T-helper 2 cell treated with Interferon-gamma antibody and Interleukin-4, amounts not matched to agents 100 ng/mL and 5 ng/mL, for 36 hours (primary cell): ENCODE data around the gene LMOD3. TPM values are rescaled to one million over a fixed set of nuclear protein-coding genes. Genes with fewer than 3 reads are reported as not detected.

Experiments
- intact Hi-C: fragments of 100-400 bp; cut with micrococcal nuclease; formaldehyde crosslinking; loops from one replicate; pipeline ENCODE4 v1.15.1; 2023
- total RNA-seq: library from RNA; stranded (reverse); gene quantifications from 2 replicates; pipeline ENCODE4 v1.2.3, GENCODE V29; 2022

Gene LMOD3
- total RNA-seq, 1 donor from 2014 or later: not detected

DNA sequence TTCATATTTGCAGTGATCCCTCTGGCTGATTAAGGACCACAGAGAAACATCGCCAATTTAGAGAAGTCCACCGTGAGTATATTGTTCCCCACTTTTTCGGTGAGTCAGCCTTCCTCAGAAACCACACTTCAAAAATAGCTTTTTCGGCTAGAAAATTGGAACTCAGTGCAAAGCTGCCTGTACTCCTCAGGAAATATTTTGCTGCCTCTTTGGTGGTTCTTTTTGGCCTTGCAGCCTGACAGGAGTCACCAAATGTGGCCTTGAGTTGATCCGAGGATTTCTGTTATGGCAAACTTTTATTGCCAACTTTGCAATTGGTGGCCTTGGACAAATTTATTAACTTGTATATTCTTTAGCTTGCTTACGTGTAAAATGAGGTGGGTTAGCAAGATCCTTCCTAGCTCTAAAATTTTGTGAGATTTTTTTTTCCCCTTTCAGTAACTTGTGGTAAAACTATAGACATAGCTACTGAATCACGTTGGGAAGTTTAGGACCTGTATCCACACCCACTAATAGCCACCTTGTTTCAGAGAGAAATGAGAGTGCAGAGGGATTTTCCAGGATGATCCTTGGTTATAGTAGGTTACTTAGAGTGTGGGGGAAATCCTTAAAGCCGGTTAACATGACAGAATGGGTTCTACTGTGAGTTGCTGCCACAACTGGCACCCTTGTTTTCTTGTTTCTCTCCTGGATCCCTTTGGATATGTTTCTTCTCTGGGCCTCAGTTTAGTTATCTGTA lies 27.8 kb downstream of the LMOD3 start:
- intact Hi-C loops: no loop called here

- intact Hi-C loops: loop anchor here (1.0 to 2.0 kb wide), 3 partner anchors 10 to 107 kb away; partner anchors contain the start of gene TMF1
Measured at GRCh38 chr3:69092030-69092516, 30.3 kb downstream of the LMOD3 start.

DNA sequence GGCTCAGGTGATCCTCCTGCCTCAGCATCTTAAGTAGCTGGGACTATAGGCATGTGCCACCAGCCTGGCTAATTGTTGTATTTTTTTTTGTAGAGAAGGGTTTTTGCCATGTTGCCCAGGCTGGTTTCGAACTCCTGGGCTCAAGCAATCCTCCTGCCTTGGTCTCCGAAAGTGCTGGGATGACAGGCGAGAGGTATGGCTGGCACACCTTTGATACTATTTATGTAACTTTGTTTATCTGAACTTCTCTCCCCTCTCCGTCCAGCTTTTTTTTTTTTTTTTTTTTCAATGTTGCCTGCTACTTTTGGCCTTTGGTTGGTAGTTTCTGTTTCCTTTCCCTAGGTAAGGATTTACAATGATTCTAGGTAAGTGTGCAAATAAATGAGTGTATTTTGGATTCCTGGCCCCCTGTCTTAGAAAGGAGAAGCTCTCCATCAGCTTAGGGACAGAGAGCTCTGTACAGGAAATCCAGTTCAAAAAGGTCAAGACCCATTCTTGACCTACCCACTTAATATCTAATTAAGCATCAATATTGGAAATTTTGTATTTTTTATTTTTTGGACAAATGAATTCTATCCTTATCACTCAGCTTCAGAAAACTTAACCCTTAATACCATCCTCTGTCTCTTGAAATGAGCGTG lies 30.9 kb downstream of the LMOD3 start:
- intact Hi-C loops: loop anchor here (1.0 to 2.0 kb wide), 3 partner anchors 9 to 107 kb away; partner anchors contain the start of gene TMF1

DNA sequence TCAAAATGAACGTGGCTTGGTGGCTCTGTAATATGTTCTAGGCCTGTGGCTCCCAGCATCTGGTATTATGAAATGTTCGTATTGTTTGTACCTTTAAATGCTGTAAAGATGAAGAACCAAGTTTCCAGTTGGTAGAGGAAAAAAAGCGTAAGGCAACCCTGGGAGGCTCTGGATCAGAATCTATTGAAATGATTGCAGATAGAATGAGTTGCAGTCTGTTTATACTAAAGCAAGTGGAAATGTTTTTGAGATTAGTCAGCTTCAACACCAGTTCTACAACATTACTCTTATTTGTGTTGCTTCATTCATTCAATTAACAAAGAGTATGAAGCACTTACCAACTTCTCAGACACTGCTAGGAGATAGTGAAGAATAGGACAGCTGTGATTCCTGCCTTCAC lies 32.4 kb downstream of the LMOD3 start:
- intact Hi-C loops: no loop called here

DNA sequence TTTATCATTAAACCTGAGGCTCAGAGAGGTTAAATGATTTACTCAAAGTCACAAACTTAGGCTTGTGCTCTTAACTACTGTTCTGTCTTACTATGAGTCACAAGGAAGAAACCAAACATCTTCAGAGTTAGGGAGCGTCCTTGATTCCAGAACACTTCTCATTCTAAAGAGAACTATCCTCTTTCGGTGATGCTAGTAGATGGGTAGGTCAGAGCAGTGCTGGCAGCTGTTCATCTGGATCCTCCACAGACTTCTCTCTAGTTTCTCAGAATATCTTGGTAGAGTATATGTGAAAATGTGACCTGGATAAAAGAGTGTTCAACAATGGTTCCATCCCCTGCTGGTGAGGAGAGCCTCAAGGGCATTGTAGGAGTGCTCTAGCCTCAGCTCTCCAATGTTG lies 34.3 kb downstream of the LMOD3 start:
- intact Hi-C loops: loop anchor here (10.0 kb wide), 2 partner anchors 1433 to 1977 kb away; partner anchors contain the start of gene SUCLG2

GRCh38 chr3:69087030-69087791 lies 35.2 kb downstream of the LMOD3 start:
- intact Hi-C loops: loop anchor here (10.0 kb wide), 2 partner anchors 1432 to 1978 kb away; partner anchors contain the start of gene SUCLG2

- intact Hi-C loops: loop anchor here (2.0 to 10.0 kb wide), 4 partner anchors 73 to 1979 kb away; partner anchors contain the start of genes EOGT and SUCLG2
Measured at GRCh38 chr3:69085833-69086722, 36.3 kb downstream of the LMOD3 start.

DNA sequence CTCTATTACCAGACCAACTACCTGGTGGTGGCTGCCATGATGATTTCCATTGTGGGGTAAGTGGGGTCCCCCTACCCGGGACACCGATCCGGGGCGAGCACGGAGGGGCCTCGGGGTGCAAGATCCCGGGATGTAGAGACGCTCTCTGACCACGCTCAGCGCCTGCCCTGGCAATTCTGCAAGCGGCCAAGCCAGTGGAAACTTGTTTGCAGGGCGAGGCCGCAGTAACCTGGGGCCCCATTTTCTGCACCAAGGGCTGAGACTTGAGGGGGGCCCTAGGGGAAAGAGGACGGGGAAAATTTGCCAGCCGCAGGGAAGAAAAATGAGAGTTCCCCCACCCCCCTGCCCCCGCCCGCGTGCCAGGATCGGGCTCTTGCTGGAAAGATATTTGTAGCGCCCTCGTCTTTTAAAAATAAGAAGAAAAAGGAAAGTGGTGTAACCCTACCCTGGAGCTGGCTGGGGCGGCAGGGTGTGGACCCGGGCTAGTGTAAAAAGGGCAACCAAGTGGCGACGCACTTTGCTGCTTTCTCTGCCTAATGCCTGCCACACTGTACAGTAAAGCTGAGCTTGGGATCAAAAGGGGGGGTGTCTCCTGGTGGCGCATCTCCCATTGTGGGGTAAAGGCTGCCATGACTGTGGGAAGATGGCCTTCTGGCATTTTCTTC lies 37.1 kb downstream of the LMOD3 start:
- intact Hi-C loops: loop anchor here (2.0 to 10.0 kb wide), 4 partner anchors 72 to 1980 kb away; partner anchors contain the start of genes EOGT and SUCLG2

DNA sequence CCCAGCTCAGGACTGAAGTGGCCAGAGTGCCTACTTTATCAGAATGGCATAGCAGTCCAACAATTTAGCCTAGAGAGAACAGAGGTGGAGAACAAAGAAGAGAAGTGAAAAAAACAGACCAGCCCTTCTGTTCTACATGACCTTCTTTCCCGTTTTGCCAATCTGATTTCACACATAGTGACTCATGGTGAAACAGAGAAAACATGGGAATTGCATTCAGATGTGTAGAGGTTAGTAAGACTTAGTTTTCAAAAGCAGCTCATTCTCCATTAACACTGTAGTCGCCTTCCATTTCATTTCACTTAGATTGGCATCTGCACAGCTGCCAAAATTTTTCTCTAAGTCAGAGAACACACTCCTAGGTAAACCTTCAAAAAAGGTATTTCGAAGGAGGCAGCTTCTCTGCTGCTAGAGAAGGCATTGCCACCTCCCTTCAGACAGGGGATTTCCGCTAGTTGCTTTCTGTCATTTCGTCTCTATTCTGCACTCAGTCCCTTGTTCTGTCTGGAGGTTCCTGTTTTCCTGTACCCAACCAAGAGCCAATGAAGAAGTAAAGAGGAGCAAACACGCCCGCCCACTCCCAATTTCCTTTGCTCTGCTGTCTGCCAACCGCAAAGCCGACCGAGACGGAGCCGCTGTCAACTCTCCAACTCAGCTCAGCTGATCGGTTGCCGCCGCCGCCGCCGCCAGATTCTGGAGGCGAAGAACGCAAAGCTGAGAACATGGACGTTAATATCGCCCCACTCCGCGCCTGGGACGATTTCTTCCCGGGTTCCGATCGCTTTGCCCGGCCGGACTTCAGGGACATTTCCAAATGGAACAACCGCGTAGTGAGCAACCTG lies 37.8 kb downstream of the LMOD3 start, which contains the start of gene ARL6IP5:
Gene ARL6IP5 (plus strand): TSS at position 612 of the 842 bp plus-strand sequence. CDS start 111 bp downstream, at position 723.
- intact Hi-C loops: loop anchor here (1.0 to 10.0 kb wide), 5 partner anchors 32 to 1980 kb away; partner anchors contain the start of genes EOGT, SUCLG2 and TMF1

DNA sequence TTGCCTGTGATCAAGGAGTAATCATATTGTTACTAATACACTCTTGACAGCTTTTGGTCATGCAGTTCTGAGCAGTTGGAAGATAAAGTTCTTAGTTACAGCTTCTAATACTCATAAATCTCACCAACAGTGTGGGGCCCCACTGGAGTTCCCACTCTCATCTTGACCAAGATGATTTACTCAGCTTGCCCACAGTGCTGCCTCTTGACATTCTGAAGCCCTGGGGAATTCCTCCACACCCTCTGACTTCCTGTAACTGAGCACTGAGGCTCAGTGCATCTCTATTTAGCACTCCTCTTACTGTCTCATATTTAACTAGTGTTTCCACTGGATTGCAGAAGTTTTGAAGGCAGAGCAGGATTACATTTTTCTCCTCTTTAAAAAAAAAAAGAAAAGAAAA lies 39.6 kb downstream of the LMOD3 start:
- intact Hi-C loops: loop anchor here (1.0 to 10.0 kb wide), 3 partner anchors 9 to 1982 kb away; partner anchors contain the start of gene SUCLG2

- intact Hi-C loops: loop anchor here (1.0 to 10.0 kb wide), 3 partner anchors 10 to 1982 kb away; partner anchors contain the start of gene SUCLG2
Measured at GRCh38 chr3:69082361-69082760, 40.0 kb downstream of the LMOD3 start.

GRCh38 chr3:69081583-69082262 lies 40.7 kb downstream of the LMOD3 start:
- intact Hi-C loops: loop anchor here (1.0 to 10.0 kb wide), 4 partner anchors 11 to 1983 kb away; partner anchors contain the start of gene SUCLG2

GRCh38 chr3:69080233-69080920 lies 42.0 kb downstream of the LMOD3 start, which contains the start of gene UBA3:
TSS of gene UBA3 (minus strand) at chr3:69080365. CDS start at chr3:69080353, 12 bp downstream.
- intact Hi-C loops: loop anchor here (1.0 to 10.0 kb wide), 4 partner anchors 28 to 1984 kb away; partner anchors contain the start of genes SUCLG2 and TMF1

- intact Hi-C loops: loop anchor here (1.0 to 10.0 kb wide), 4 partner anchors 27 to 1985 kb away; partner anchors contain the start of genes SUCLG2 and TMF1
Measured at GRCh38 chr3:69079269-69080159, 42.9 kb downstream of the LMOD3 start.

GRCh38 chr3:69072928-69073327 lies 49.5 kb downstream of the LMOD3 start:
- intact Hi-C loops: no loop called here

DNA sequence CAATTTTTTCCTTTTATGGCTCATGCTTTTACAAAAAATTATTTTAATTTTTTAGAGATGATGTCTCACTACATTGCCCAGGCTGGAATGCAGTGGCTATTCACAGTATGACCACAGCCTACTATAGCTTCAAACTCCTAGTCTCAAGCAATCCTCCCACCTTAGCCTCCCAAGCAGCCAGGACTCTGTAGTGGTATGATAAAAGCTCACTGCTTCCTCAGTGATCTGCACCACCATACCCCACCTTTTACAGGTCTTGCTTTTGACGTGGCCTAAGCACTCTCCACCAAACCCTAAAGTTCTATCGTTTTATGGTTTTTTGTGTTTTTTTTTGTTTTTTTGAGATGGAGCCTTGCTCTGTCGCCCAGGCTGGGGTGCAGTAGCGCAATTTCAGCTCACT lies 56.3 kb downstream of the LMOD3 start:
- intact Hi-C loops: no loop called here
